ENCODE results near the gene C16orf92.

DNA sequence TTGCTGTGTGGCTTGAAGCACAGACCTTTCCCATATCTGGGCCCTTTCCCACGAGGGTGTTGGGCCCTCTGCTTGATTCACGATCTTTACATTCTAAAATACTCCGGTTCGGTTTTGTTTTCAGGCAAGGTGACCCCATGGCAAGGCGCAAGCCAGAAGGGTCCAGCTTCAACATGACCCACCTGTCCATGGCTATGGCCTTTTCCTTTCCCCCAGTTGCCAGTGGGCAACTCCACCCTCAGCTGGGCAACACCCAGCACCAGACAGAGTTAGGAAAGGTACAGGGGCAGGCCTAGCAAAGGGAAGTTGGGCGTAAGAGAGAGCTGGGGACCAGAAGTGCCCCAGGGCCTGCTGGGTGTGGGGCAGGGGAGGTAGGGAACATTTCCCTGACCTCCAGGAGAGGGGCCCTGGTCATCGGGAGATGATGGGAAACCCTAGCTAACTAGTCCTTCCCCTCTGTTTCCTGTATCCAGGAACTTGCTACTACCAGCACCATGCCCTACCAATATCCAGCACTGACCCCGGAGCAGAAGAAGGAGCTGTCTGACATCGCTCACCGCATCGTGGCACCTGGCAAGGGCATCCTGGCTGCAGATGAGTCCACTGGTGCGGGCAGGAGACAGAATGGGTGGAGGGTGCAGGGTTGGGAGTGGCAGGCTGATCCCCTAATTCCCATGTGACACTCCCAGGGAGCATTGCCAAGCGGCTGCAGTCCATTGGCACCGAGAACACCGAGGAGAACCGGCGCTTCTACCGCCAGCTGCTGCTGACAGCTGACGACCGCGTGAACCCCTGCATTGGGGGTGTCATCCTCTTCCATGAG lies 44.0 kb downstream of the C16orf92 start:
- TF ChIP-seq, protein P1, sequence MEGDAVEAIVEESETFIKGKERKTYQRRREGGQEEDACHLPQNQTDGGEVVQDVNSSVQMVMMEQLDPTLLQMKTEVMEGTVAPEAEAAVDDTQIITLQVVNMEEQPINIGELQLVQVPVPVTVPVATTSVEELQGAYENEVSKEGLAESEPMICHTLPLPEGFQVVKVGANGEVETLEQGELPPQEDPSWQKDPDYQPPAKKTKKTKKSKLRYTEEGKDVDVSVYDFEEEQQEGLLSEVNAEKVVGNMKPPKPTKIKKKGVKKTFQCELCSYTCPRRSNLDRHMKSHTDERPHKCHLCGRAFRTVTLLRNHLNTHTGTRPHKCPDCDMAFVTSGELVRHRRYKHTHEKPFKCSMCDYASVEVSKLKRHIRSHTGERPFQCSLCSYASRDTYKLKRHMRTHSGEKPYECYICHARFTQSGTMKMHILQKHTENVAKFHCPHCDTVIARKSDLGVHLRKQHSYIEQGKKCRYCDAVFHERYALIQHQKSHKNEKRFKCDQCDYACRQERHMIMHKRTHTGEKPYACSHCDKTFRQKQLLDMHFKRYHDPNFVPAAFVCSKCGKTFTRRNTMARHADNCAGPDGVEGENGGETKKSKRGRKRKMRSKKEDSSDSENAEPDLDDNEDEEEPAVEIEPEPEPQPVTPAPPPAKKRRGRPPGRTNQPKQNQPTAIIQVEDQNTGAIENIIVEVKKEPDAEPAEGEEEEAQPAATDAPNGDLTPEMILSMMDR (conservative IDR thresholded peaks at IDR 0.05; ENCODE audit: low read length): no peak
- no peak for TF ChIP-seq EZH2phosphoT487 (IDR thresholded peaks at IDR 0.05; ENCODE audit: borderline replicate concordance)

All from Loucy (cell line).